Ramos (cell line): ENCODE results near the gene TMC3.

ENCODE experiments used
- in situ Hi-C: fragments of 300-500 bp; cut with MboI; formaldehyde crosslinking; loops from one replicate; pipeline ENCODE4 v1.14.3; 2022; ENCODE audit warnings: low sequenced_read_pairs; ENCODE audit not compliant: unreplicated experiment

The TMC3 gene

DNA sequence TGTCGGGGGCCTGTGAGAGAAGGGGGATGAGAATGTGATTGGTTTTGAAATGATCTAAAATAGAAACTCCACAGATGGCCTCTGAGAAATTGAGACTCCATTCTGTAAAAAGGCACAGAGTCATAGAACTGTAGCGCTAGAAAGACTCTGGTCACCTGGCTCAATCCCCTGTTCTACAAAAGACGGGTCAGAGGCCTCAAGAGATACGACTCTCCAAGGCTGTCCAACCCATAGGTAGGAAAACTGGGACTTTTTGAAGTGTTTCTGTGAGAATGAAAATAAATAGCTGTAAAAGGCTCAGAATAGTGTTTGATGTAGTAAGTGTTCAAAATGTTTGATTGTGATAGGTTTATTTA, 11.7 kb upstream of the TMC3 start:
- in situ Hi-C loops: no loop called here

DNA sequence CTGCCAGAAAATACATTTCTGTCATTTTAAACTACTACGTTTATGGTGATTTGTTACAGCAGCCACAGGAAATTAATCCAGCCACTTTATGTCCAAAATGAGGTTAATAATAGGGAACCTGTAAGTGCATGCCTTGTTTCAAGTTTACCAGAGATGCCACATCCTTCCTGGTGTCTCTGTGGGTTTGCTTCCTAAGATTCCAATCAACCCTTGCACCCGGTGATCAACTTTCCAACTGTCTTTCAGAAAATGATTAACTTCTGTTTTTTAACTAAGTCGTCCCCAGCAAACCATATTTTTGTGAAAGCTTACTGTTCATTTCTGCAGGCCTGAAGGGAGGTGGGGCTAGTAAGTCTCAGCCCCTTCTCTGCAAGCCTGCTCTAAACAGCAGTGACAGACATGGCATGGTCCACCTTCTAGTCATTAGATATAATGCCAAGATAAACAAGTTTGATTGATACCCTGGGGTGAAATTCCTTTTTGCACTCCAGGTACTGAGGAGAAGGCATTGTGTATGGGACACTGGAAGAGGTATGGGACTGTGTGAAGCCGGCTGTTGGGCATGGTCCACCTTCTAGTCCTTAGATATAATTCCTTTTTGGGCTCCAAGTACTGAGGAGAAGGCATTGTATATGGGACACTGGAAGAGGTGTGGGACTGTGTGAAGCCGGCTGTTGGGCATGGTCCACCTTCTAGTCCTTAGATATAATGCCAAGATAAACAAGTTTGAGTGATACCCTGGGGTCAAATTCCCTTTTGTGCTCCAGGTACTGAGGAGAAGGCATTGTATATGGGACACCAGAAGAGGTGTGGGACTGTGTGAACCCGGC, 11.1 kb upstream of the TMC3 start:
- in situ Hi-C loops: no loop called here

DNA sequence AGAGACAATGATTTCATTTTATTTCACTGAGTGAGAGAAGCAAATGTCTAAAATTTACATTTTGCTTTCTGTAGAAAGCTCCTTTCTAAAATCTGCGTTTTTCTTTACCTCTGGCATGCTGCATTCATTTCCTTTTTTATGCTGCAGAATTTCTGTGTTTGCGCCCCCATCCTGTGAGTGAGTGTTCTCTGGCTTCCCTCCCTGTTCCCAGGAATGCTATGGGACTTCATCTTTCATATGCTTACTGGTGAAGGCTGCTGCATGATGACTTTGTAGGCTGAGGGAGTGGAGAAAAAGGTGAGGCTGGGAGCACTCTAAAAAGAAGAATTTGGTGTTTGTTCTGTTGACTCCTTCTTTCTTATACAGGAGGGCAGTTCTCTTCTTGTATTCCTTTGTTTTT, 7.7 kb upstream of the TMC3 start:
- in situ Hi-C loops: no loop called here

DNA sequence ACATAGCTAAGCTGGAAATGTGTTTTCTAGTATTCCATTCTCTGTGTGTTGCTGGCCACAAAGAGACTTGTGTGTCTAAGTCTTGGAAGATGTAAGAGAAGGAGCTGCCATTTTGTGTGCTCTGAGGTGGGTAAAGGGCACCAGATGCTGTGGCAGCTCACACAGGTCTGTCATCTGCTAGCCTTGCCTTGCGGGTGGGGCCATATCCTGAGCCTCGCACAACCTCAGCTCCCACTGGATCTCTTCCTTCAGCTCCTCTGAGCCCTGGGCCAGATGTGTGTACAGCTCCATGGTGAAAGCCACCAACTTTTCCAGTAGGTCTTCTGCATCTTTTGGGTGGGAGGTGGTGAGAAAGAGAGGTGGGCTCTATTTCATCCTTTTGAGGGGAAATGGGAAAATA, 6.7 kb upstream of the TMC3 start:
- in situ Hi-C loops: no loop called here

DNA sequence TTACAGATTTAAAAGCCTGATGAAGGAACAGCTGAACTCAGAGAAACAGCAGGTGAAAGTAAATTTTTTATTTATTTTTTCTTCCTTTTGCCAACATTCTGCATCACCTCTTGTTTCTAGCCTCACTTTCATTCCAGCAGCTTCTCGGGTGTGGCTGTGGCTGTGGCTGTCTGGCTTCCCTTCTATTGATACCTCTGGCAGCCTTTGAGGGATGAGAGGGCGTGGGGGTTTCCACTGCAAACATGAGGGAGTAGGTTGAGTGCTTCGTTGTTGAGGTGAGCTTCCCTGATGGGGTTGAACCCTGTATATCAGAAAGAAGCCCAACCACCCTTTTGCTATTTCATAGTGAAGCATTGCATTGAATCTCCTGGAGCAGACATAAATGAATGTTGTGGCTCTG, 6.2 kb upstream of the TMC3 start:
- in situ Hi-C loops: no loop called here

DNA sequence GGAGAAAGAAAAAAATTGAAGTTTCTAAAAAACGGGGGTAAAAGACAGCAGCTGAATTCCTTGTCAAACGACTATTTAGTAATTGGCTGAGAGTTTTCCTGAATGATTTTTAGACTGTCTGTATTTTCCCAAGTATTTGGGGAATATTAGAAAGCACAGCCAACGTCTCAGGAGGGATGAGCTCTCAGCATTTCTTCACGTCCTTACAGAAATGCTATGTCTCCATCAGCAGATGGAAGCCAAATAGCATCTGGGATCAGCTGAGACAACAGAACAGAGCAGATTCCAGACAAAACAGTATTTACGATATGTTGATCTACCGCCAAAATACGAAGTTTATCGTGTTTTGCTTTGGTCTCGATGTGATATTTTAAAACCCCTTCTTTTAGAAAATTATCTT, 5.3 kb upstream of the TMC3 start:
- in situ Hi-C loops: no loop called here

DNA sequence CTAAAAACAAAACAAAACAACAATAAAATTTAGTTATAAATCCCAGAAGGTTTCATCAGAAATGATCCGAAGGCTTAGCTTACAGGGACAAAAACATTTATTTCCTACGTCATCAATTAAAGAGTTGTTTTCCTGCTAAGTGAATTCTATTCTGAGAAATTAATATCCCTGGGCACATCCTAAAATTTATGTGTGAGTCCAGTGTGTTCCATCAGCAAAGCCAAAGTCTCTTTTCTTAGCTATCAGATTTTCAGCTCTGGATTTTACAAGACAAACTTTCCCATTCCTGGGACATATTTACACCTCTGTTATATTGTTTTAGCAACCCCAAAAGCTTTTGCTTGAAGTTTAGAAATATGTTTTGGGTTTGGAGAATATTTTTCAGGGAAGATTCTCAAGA, 4.4 kb upstream of the TMC3 start:
- in situ Hi-C loops: no loop called here

DNA sequence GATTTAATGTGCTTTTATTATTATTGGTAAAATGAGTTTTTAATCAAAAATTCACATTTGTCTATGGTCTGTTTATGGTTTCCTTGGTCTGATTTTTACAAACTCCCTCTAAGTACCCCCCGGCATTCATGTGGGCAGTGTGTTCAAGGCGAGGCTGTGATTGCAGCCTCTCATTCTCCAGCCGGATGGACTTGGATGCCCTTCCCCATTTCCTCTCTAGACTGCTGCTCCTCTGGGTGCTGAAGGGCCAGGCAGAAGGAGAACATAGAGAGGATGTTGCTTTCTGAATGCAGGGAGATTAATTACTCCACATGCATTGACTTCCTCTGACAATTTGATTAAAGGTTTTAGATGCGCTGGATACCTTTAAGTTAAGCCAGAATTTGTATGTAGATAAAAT, 3.9 kb upstream of the TMC3 start:
- in situ Hi-C loops: no loop called here

DNA sequence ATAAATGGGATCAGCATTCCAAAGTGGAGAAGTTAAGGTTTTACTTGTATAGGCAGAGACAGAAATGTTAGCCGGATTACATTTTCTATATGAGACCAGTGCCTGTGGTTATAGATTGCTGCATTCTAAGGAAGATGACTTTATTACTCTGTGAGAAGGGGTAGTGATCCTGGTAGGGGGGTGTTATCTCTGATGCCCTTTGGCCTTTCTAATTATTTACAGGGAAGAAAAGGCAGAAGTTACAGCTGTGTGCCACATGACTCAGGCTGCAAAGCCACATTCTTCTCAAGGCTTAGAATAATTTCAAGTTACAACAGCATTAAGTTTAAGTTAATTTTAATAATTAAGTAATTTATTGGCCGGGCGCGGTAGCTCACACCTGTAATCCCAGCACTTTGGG, 2.2 kb upstream of the TMC3 start:
- in situ Hi-C loops: no loop called here

DNA sequence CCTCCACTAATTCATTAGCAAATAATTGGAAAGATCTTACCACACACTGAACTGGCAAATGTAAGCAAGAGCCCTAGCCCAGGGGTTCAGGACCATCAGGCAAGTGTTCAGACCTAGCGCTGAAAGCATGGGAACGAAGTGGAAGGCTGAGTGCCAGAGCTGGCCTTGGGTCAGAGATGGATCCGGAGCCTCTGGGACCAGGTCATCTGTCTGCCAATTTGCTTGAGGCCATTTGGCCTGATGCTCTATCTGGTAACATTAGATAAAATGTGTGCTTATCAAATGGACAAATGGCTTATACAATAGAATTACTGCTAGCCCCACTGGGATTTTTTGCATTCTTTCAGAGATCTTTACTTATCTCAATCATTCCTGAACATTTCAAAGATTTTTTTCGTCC, 1.4 kb upstream of the TMC3 start:
- in situ Hi-C loops: no loop called here

DNA sequence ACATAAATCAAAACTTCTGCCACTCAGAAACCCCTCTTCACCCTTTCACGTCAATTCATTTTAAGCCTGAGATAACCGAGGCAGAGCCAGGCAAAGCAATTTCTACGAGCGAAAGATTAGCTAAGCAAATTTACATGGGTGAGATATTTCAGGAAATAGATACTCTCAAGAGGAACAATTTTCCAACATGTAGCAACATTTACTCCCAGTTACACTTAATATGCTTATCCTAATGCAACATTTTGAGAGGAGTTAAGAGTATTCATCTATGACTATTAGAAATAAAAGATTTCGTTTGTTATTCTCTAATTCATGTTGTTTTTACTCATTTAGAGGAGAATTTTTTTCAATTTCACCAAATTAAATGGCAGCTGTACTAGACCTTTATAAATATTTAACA, 837 bp downstream of the TMC3 start:
- in situ Hi-C loops: no loop called here

DNA sequence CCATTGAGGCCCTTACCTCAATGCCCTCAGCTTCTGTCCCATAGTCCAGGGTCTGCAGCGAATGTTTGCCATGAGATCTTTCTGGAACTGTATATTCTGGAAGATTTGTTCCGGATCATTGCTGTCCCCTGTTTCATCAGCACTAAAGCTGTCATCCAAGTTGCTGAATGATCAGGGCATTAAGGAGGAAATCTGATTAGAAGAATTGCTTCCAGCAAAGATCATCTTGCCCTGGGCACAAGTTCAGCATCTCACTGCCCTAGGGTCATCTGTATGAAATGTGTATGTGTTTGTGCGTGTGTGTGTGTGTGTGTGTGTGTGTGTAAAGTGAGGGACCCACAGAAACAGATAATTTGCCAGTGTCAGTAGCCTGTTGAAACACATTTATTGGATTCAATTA, 1.4 kb downstream of the TMC3 start:
- in situ Hi-C loops: no loop called here

DNA sequence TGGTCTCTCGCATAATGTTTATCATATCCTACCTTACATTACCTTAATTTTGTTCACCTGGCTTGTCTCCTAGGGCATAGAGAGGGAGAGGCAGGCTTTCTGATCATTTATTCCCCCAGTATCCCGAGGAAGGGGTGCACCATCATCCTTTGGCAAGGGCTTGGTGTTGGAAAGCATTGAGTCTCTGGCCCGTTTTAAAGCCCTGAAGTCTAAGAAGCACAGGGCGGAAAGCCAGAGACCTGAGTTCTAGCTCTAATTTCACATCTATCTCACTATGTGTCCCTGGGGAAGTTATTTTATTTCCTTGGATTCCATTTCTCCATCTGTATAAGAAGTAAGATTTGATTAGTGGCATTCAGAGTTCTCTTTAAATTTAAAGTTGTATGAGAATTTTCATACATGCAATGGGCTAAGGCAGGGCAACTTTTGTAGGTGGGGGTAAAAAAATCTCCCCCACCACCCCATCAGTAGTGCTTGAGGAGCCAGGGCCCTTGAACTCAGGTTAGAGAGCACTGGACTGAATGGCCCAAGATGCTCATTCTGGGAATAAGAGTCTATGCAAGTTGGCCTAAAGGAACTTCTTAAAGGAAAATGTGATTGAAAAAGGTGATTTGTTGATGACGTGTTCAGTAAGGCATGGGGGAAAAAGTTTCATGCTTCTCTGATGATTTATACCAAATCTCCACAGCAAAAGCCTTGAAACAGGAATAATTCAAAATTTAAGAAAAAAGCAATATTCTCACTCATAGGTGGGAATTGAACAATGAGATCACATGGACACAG, 10.1 kb downstream of the TMC3 start:
- in situ Hi-C loops: no loop called here

DNA sequence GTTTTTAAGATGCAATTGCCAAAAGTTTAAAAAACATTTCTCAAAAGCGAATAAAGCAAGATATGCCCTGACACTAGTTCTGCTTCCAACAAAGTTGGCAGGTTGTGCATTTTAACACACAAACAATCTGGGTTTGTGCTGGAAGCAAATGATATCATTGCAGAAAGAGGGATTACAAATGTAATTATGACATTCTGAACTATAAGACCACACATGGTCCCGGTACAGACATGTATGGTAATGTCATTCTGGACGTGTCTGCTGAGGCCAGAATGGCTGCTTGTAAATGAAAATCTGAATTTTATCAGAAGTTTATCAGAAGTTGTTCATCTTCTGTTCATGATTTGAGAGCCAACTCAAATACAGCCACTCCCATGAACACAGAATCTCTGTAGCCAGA, 10.7 kb downstream of the TMC3 start:
- in situ Hi-C loops: no loop called here

DNA sequence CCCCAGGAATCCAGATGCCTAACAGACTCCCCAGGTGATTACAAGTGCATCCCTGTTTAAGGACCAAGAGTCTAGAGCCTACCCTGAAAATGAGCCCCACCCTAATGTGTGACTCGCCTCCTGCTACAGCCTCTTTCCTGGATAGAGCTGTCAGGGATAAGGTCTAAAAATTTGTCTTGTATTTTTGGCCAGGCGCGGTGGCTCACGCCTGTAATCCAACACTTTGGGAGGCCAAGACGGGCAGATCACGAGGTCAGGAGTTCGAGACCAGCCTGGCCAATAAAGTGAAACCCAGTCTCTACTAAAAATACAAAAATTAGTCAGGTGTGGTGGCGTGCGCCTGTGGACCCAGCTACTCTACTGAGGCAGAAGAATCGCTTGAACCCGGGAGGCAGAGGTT, 11.2 kb downstream of the TMC3 start:
- in situ Hi-C loops: no loop called here

DNA sequence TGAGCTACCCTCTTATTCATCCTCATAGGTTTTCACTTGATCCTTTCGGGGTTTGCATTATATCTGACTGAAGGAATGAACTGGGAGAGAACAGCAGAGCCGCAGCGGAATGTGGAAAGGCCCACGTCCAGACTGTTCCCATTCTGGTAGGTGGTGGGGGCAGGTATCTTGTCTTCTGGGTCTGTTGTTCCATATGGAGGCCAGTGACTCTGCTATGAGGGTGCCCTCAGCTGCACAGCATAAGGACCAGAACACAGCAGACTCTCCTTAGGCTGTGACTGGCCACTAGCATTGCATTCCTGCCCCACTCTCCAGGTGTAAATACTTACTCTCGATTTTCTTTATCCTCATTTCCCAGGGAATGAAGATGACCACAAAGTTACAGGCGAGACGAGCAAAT, 12.1 kb downstream of the TMC3 start:
- in situ Hi-C loops: no loop called here

DNA sequence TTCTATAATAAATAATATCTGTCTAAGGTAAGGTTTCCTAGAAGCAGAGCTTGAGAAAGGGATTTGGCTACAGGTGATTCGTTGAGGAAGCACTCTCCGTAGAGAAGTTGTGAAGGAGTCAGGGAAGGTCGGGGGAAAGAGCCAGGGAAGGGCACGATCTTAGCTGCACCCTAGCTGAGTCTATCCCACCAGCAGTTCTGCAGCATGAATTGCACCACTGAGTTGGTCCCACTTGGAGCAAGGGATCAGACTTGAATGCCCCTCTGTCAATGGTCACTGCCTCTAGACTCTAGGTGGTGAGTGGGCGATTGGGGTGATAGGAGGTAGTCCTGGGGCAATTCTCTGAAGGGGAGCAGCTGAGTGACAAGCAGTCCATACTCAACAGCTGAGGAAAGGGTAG, 13.5 kb downstream of the TMC3 start:
- in situ Hi-C loops: no loop called here

DNA sequence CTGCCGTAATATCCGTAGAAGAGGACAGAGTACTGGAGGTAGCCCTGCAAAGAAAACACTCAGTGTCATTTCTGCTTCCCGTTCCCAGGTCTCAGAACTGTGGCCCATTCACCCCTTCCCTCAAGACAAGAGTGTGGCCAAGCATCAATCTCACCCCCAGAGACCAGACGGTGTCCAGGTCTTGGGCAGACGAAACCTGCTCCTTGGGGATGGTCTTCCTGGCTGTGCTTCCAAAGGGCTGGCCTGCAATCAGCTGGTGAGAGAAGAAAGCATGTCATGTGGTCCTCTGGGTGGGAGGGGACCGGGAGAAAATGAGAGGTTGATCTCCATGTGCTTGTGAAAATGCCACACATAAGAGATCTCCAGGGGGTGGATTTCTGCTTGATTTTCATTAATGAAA, 15.8 kb downstream of the TMC3 start:
- in situ Hi-C loops: no loop called here

DNA sequence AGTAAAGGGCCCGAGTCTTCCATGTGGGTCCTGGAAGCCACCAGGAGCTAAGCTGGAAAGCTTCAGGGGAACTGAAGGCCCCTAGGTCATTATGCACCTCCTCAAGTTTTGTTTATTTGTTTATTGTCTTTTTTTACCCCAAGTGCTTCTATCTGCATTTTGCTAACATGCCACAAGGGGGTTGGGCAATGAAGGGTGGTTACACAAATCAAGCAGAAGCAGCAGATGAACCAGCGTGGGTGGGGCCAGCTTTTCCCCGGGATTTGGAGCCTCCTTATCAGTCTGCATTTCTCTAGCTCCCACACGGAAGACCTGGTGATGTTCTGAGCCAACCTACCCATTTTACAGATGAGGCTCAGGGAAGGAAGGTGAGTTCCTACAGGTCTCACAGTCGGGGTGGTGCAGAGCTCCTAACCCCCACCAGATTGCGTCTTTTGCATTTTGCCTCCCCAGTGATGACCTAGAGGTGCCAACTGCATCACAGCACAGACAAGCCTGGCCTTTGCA, 16.8 kb downstream of the TMC3 start:
- in situ Hi-C loops: no loop called here

DNA sequence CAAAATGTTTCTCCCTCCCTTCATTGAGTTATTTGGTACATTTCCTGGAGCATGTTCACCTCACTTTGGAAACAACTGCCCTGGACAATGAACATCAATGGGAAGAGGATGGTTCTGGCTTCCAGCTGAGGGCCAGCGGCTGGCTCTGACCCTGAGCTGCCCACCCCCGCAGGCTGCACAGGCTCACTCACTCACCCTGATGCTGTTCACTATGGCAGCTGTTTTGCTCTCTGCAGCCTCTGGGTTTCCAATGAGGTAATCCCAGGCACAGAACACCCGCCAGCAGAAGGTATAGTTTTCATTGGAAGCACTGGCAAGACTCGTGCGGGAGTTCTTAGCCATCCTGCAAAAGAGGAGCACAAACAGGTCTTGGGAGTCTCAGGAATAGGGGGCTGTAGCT, 17.8 kb downstream of the TMC3 start:
- in situ Hi-C loops: no loop called here

DNA sequence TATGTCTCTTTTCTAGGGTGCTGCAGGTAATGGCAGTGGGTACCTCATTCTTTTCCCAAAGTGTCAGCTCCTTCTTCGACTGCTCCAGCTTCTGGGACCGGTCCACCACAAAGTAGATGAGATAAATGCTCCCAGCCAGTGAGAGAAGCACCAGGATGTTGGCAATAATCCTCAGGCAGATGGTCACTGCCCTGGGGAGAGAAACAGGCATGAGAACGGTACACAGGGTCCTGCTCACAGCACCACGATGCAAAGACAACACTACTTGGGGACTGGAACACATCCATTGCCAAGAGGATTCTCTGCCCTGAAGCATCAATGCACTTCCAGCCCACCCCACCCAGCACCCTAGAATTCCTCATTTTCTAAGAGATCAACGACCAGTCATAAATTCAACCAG, 22.4 kb downstream of the TMC3 start:
- in situ Hi-C loops: no loop called here

DNA sequence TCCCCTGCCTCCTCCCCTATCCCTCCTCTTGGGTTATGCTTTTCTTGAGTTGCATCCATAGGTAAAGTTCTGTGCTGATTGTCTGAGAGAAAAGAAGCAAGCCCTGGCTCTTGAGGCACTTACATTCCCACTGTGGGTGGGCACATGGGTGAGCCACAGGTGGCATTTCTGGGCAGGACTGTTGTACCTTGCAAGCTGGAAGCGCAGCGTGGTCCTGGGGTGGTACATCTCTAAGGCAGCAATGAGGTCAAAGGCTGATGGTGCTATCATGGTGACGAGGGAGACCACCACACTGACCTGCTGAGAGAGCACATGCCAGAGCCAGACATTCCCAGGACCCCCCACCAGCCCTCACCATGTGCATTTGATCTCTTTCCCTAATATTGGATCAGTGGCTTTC, 24.7 kb downstream of the TMC3 start:
- in situ Hi-C loops: no loop called here
